HL-60 (cell line): ENCODE results near the gene LIM2.

ENCODE experiments used
- GABPA ChIP-seq: IDR thresholded peaks from 2 replicates; pipeline ENCODE4 v1.6.1; 2012; ENCODE audit warnings: low read depth
- POLR2AphosphoS5 ChIP-seq: IDR thresholded peaks from 2 replicates; pipeline ENCODE4 v1.6.1; 2012; ENCODE audit warnings: low read depth
- SPI1 ChIP-seq: IDR thresholded peaks from 2 replicates; pipeline ENCODE4 v1.6.1; 2012; ENCODE audit warnings: low read depth, mild to moderate bottlenecking, borderline replicate concordance
- TF ChIP-seq, protein P1 (sequence below): IDR thresholded peaks from one replicate; pipeline ENCODE4 v1.5.1; 2011; ENCODE audit warnings: low read length, control low read depth, inconsistent platforms; ENCODE audit not compliant: insufficient read depth
- TF ChIP-seq, protein P2 (sequence below): IDR thresholded peaks from 2 replicates; pipeline ENCODE4 v1.6.1; 2012; ENCODE audit warnings: low read depth; ENCODE audit not compliant: insufficient replicate concordance

DNA sequence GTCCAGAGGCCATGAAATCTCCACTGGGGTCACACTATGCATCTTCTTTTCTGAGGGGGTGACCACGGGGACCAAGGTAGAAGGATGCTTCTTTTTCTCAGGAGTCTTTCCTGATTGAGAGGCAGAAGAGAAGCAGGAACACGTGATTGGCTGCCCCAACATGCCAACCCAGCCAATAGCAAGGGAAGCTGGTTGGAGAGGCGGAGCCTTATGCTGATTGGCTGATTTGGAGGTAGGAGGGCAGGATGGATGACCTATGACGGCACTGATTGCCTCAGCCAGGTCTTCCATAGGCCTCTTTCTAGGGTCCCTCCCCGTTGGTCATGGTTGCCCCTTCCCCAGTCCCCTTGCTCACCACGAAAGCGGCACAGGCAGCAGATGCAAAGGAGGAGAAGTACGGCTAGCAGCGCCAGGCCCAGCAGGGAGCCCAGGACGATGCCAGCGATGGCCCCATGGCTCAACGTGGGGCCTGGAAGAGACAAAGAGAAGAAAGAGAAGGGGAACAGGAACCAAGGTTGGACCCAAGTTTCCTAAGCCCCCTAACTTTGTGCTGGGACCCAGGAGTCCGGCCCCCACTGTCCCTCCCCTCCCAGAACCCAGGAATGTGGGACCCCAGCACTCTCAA is 53.8 kb downstream of the LIM2 start:
- TF ChIP-seq, protein P1, sequence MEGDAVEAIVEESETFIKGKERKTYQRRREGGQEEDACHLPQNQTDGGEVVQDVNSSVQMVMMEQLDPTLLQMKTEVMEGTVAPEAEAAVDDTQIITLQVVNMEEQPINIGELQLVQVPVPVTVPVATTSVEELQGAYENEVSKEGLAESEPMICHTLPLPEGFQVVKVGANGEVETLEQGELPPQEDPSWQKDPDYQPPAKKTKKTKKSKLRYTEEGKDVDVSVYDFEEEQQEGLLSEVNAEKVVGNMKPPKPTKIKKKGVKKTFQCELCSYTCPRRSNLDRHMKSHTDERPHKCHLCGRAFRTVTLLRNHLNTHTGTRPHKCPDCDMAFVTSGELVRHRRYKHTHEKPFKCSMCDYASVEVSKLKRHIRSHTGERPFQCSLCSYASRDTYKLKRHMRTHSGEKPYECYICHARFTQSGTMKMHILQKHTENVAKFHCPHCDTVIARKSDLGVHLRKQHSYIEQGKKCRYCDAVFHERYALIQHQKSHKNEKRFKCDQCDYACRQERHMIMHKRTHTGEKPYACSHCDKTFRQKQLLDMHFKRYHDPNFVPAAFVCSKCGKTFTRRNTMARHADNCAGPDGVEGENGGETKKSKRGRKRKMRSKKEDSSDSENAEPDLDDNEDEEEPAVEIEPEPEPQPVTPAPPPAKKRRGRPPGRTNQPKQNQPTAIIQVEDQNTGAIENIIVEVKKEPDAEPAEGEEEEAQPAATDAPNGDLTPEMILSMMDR: no peak
- TF ChIP-seq SPI1 (no peak), POLR2AphosphoS5 (no peak), GABPA (no peak)
- TF ChIP-seq, protein P2, sequence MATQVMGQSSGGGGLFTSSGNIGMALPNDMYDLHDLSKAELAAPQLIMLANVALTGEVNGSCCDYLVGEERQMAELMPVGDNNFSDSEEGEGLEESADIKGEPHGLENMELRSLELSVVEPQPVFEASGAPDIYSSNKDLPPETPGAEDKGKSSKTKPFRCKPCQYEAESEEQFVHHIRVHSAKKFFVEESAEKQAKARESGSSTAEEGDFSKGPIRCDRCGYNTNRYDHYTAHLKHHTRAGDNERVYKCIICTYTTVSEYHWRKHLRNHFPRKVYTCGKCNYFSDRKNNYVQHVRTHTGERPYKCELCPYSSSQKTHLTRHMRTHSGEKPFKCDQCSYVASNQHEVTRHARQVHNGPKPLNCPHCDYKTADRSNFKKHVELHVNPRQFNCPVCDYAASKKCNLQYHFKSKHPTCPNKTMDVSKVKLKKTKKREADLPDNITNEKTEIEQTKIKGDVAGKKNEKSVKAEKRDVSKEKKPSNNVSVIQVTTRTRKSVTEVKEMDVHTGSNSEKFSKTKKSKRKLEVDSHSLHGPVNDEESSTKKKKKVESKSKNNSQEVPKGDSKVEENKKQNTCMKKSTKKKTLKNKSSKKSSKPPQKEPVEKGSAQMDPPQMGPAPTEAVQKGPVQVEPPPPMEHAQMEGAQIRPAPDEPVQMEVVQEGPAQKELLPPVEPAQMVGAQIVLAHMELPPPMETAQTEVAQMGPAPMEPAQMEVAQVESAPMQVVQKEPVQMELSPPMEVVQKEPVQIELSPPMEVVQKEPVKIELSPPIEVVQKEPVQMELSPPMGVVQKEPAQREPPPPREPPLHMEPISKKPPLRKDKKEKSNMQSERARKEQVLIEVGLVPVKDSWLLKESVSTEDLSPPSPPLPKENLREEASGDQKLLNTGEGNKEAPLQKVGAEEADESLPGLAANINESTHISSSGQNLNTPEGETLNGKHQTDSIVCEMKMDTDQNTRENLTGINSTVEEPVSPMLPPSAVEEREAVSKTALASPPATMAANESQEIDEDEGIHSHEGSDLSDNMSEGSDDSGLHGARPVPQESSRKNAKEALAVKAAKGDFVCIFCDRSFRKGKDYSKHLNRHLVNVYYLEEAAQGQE: no peak
